ENCODE results near the gene TMEM181.
A peak's percentile ranks its signal among the peaks of the same experiment; 100 is the strongest.

The TMEM181 gene

GRCh38 chr6:158564243-158565121 is 4.6 kb downstream of the TMEM181 start:
- Mint-ChIP-seq H3K27me3 (no peaks in the 10 kb centered on the region), H3K4me3 (no peak overlapping the region), H3K36me3 (ENCODE audit: low read depth) (peaks cover 14% of the 10 kb centered on the region), H3K27ac (peak overlapping the region; percentile 44), H3K9me3 (no peaks in the 10 kb centered on the region), H3K4me1 (peaks cover 78% of the 10 kb centered on the region)
- DNase-seq (peak; percentile 22), ATAC-seq (no peak)

GRCh38 chr6:158565122-158565429 is 5.2 kb downstream of the TMEM181 start:
- peaks cover 16% of the 10 kb centered on the region for H3K36me3 Mint-ChIP-seq (ENCODE audit: low read depth)
- peak overlapping the region; percentile 53 for H3K4me3 Mint-ChIP-seq
- DNase-seq (no peak), ATAC-seq (no peak)
- H3K4me1 Mint-ChIP-seq = peaks cover 83% of the 10 kb centered on the region
- no peaks in the 10 kb centered on the region for H3K27me3 Mint-ChIP-seq
- no peaks in the 10 kb centered on the region for H3K9me3 Mint-ChIP-seq
- H3K27ac Mint-ChIP-seq = peak overlapping the region; percentile 44

DNA sequence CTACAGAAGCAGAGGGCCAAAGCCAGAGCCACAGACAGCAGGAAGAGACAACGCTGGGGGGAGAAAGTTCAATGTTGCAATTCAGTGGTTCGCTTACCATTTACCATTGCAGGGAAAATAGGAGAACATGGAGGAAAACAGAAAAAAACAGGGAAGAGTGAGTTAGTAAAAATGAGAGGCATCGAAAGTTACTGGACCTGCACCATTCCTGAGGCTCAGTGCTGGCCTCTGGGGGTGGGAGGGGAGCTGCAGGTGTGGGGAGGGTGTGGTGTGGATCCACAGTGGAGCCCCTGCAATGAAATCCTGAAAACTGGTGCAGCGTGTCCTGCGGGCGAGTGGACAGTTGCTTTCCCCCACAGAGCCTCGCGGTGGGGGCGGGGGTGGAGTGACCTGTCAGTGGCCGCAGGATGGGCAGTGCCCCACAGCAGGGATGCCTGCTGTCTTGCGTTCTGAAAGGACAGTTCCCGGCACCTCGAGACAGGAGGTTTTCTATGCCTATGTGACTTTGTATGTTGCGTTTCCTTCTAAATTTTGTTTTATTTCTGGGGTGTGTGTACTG is 5.7 kb downstream of the TMEM181 start:
- Mint-ChIP-seq H3K27me3 (no peaks in the 10 kb centered on the region), H3K4me1 (peaks cover 85% of the 10 kb centered on the region), H3K4me3 (no peak overlapping the region), H3K9me3 (no peaks in the 10 kb centered on the region), H3K36me3 (ENCODE audit: low read depth) (peaks cover 19% of the 10 kb centered on the region), H3K27ac (peak overlapping the region; percentile 44)
- ATAC-seq (no peak), DNase-seq (no peak)

DNA sequence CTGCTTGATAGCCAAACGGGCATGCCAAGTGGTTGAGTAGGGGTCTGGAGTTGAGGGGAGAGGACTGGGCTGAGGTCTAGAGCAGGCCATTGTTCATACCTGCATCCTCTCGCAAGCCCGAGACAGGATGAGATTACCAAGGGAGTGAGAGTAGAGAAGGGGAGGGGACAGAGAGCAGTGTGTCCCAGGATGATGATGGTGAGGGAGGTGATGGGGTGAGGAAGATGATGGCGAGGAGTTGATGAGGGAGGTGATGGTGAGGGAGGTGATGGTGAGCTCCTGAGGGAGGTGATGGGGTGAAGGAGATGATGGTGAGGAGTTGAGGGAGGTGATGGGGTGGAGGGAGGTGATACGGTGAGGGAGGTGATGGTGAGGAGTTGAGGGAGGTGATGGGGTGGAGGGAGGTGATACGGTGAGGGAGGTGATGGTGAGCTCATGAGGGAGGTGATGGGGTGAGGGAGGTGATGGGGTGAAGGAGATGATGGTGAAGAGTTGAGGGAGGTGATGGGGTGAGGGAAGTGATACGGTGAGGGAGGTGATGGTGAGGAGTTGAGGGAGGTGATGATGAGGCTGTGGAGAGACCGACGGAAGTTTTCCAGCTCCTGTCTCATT is 6.4 kb downstream of the TMEM181 start:
- no peak overlapping the region for H3K4me3 Mint-ChIP-seq

GRCh38 chr6:158567152-158567551 is 7.3 kb downstream of the TMEM181 start:
- no peak for ATAC-seq
- no peak for DNase-seq
- peaks cover 79% of the 10 kb centered on the region for H3K4me1 Mint-ChIP-seq
- no peaks in the 10 kb centered on the region for H3K27me3 Mint-ChIP-seq
- H3K9me3 Mint-ChIP-seq = no peaks in the 10 kb centered on the region
- peak overlapping the region; percentile 81 for H3K27ac Mint-ChIP-seq
- H3K36me3 Mint-ChIP-seq (ENCODE audit: low read depth) = peaks cover 19% of the 10 kb centered on the region
- H3K4me3 Mint-ChIP-seq = peak overlapping the region; percentile 46

More for the DNA sequence above, 6.4 kb downstream of the TMEM181 start:
- Mint-ChIP-seq H3K36me3 (ENCODE audit: low read depth) (peaks cover 21% of the 10 kb centered on the region), H3K9me3 (no peaks in the 10 kb centered on the region), H3K4me1 (peaks cover 81% of the 10 kb centered on the region), H3K27ac (peak overlapping the region; percentile 3), H3K27me3 (no peaks in the 10 kb centered on the region)
- DNase-seq (no peak), ATAC-seq (no peak)

GRCh38 chr6:158567871-158568401 is 8.0 kb downstream of the TMEM181 start:
- H3K27ac Mint-ChIP-seq = peak overlapping the region; percentile 81
- H3K9me3 Mint-ChIP-seq = no peaks in the 10 kb centered on the region
- peaks cover 78% of the 10 kb centered on the region for H3K4me1 Mint-ChIP-seq
- peaks cover 25% of the 10 kb centered on the region for H3K36me3 Mint-ChIP-seq (ENCODE audit: low read depth)
- peak overlapping the region; percentile 46 for H3K4me3 Mint-ChIP-seq
- DNase-seq = no peak
- H3K27me3 Mint-ChIP-seq = no peaks in the 10 kb centered on the region
- ATAC-seq = peak; percentile 37

GRCh38 chr6:158568549-158568948 is 8.7 kb downstream of the TMEM181 start:
- no peak for ATAC-seq
- H3K27ac Mint-ChIP-seq = peak overlapping the region; percentile 81
- no peaks in the 10 kb centered on the region for H3K9me3 Mint-ChIP-seq
- no peaks in the 10 kb centered on the region for H3K27me3 Mint-ChIP-seq
- H3K36me3 Mint-ChIP-seq (ENCODE audit: low read depth) = peaks cover 27% of the 10 kb centered on the region
- no peak for DNase-seq
- H3K4me1 Mint-ChIP-seq = peaks cover 78% of the 10 kb centered on the region
- no peak overlapping the region for H3K4me3 Mint-ChIP-seq

- no peak overlapping the region for H3K27ac Mint-ChIP-seq
- H3K36me3 Mint-ChIP-seq (ENCODE audit: low read depth) = peaks cover 24% of the 10 kb centered on the region
- DNase-seq (no peak), ATAC-seq (no peak)
- no peak overlapping the region for H3K4me3 Mint-ChIP-seq
- peaks cover 74% of the 10 kb centered on the region for H3K4me1 Mint-ChIP-seq
- no peaks in the 10 kb centered on the region for H3K9me3 Mint-ChIP-seq
- H3K27me3 Mint-ChIP-seq = no peaks in the 10 kb centered on the region
Observed at GRCh38 chr6:158569036-158569435, 9.1 kb downstream of the TMEM181 start.

DNA sequence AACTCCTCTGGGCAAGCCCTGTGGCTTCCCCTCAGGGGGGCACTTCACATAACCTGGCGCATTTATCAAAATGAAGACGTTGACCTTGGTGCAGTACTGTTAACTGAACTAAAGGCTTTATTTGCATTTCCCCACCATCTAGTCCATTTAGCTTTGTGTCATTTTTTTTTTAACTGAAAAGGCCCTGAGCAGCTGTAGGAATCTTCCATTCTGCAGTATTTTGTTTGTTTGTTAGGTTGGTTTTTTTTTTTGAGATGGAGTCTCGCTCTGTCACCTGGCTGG is 10.7 kb downstream of the TMEM181 start:
- Mint-ChIP-seq H3K4me1 (peaks cover 66% of the 10 kb centered on the region), H3K27me3 (no peaks in the 10 kb centered on the region), H3K9me3 (no peaks in the 10 kb centered on the region), H3K4me3 (no peak overlapping the region), H3K36me3 (ENCODE audit: low read depth) (peaks cover 25% of the 10 kb centered on the region), H3K27ac (no peak overlapping the region)
- DNase-seq (no peak), ATAC-seq (no peak)

GRCh38 chr6:158571826-158572652 is 12.1 kb downstream of the TMEM181 start:
- ATAC-seq (no peak), DNase-seq (no peak)
- Mint-ChIP-seq H3K36me3 (ENCODE audit: low read depth) (peaks cover 34% of the 10 kb centered on the region), H3K27ac (no peak overlapping the region), H3K4me3 (no peak overlapping the region), H3K27me3 (no peaks in the 10 kb centered on the region), H3K4me1 (peaks cover 62% of the 10 kb centered on the region), H3K9me3 (no peaks in the 10 kb centered on the region)

- Mint-ChIP-seq H3K27ac (no peak overlapping the region), H3K4me1 (peaks cover 61% of the 10 kb centered on the region), H3K27me3 (no peaks in the 10 kb centered on the region), H3K9me3 (no peaks in the 10 kb centered on the region), H3K36me3 (ENCODE audit: low read depth) (peaks cover 42% of the 10 kb centered on the region), H3K4me3 (no peak overlapping the region)
- DNase-seq (no peak), ATAC-seq (no peak)
Observed at GRCh38 chr6:158572653-158573541, 13.0 kb downstream of the TMEM181 start.

DNA sequence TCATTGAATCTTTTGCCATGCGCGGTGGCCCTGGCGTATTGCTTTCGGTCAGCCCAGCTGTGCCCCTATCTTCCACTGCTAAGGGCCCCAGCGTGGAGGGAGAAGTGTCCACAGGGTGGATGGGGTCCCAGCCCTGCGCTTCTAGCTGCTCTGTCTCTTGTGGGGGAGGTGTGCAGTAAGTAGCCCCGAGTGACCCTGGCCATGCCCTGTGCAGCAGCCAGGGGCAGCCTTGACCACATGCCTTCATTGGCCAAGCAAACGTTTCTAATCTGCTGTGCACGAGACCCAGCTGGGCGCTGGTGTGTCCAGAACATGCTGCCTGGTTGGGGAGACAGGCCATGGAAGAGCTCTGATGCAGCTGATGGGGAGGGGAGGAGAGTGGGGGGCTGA is 13.6 kb downstream of the TMEM181 start:
- no peak for DNase-seq
- H3K9me3 Mint-ChIP-seq = no peaks in the 10 kb centered on the region
- ATAC-seq = no peak
- H3K4me3 Mint-ChIP-seq = no peak overlapping the region
- no peak overlapping the region for H3K27ac Mint-ChIP-seq
- H3K27me3 Mint-ChIP-seq = no peaks in the 10 kb centered on the region
- peaks cover 55% of the 10 kb centered on the region for H3K4me1 Mint-ChIP-seq
- H3K36me3 Mint-ChIP-seq (ENCODE audit: low read depth) = peaks cover 43% of the 10 kb centered on the region

DNA sequence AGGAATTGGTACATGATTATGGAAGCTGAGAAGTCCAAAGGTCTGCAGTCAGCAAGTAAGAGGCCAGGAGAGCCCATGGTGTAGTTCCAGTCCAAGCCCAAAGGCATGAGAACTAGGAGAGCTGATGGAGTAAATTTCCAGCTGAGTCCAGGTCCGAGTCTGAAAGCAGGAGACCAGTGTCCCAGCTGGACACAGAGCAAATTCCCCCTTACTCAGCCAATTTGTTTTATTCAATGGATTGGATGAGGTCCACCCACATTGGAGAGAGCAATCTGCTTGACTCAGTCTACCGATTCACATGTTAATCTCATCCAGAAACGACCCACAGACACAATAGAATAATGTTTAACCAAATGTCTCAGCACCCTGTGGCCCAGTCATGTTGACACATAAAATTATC is 14.9 kb downstream of the TMEM181 start:
- no peaks in the 10 kb centered on the region for H3K9me3 Mint-ChIP-seq
- peaks cover 43% of the 10 kb centered on the region for H3K4me1 Mint-ChIP-seq
- H3K36me3 Mint-ChIP-seq (ENCODE audit: low read depth) = peaks cover 41% of the 10 kb centered on the region
- no peak overlapping the region for H3K27ac Mint-ChIP-seq
- ATAC-seq (no peak), DNase-seq (no peak)
- H3K4me3 Mint-ChIP-seq = no peak overlapping the region
- H3K27me3 Mint-ChIP-seq = no peaks in the 10 kb centered on the region

DNA sequence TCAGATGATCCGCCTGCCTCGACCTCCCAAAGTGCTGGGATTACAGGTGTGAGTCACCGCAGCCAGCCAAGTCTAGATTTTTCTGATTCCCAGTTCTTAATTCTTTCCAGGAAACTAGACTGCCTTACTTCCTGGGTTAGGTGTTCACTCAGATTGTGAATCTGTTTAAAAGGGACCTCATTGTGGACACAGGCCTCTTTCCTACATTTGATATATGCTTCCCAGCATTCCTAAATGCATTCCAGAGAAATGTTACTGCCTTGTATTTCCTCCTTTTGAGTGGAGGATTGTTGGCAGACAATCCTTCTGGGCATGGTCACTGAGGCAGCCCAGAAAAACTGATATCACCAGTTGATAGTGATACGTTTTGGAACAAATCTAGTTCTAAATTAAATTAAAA is 15.7 kb downstream of the TMEM181 start:
- no peak for ATAC-seq
- H3K36me3 Mint-ChIP-seq (ENCODE audit: low read depth) = peaks cover 42% of the 10 kb centered on the region
- no peak overlapping the region for H3K4me3 Mint-ChIP-seq
- H3K4me1 Mint-ChIP-seq = peaks cover 39% of the 10 kb centered on the region
- DNase-seq = no peak
- no peaks in the 10 kb centered on the region for H3K9me3 Mint-ChIP-seq
- H3K27ac Mint-ChIP-seq = no peak overlapping the region
- H3K27me3 Mint-ChIP-seq = no peaks in the 10 kb centered on the region
